H1 (cell line): Measurements from ENCODE around the gene RPS6KC1. TPM values are rescaled to one million over a fixed set of nuclear protein-coding genes. Genes with fewer than 3 reads are reported as not detected.

Experiments
- CTCF ChIA-PET: fragments of 300-600 bp; sonication (Branson Sonifier 250); formaldehyde crosslinking; loops from one replicate; lab custom pipeline; 2021; ENCODE audit not compliant: partially characterized antibody; lab: Charles Lee
- POLR2A ChIA-PET: fragments of 300-600 bp; sonication (Branson Sonifier 250); formaldehyde crosslinking; loops from one replicate; lab custom pipeline; 2021; ENCODE audit warnings: inconsistent platforms; ENCODE audit not compliant: partially characterized antibody; lab: Charles Lee
- DNase-seq, 2 experiments: peaks; one replicate each; pipeline versions ENCODE4 v3.0.0 to v3.0.0-alpha.2; 2010 to 2022; ENCODE audit warnings: low spot score in 2 of 2, low read depth in 1 of 2, mixed read lengths in 1 of 2
- FAIRE-seq: peaks from 2 replicates; lab custom pipeline; 2011; peaks lifted over from hg19 to GRCh38; lab: Jason Lieb, UNC
- H2AFZ ChIP-seq: 2 replicates; pipeline ENCODE4 v1.8.1; 2012; ENCODE audit warnings: low read length, inconsistent platforms
- H2AK5ac ChIP-seq: 2 replicates; pipeline ENCODE4 v1.6.1; 2013; ENCODE audit warnings: low read depth, low read length
- H2BK120ac ChIP-seq: replicated peaks from 2 replicates; pipeline ENCODE3; 2013; ENCODE audit warnings: low read depth, low read length, inconsistent platforms
- H2BK12ac ChIP-seq: 2 replicates; pipeline ENCODE4 v1.6.1; 2013; ENCODE audit warnings: low read depth, low read length
- H2BK15ac ChIP-seq: 2 replicates; pipeline ENCODE4 v1.6.1; 2013; ENCODE audit warnings: low read length
- H2BK20ac ChIP-seq: 2 replicates; pipeline ENCODE4 v1.6.1; 2013; ENCODE audit warnings: low read length
- H2BK5ac ChIP-seq: 2 replicates; pipeline ENCODE4 v1.6.1; 2013; ENCODE audit warnings: low read depth, low read length
- H3K14ac ChIP-seq: 2 replicates; pipeline ENCODE4 v1.6.1; 2013; ENCODE audit warnings: inconsistent platforms; ENCODE audit not compliant: insufficient read length
- H3K18ac ChIP-seq: 2 replicates; pipeline ENCODE4 v1.6.1; 2013; ENCODE audit warnings: low read length; ENCODE audit errors: extremely low read depth
- H3K23ac ChIP-seq: 2 replicates; pipeline ENCODE4 v1.6.1; 2013; ENCODE audit warnings: inconsistent platforms; ENCODE audit not compliant: insufficient read length
- H3K23me2 ChIP-seq: 2 replicates; pipeline ENCODE4 v1.6.1; 2013; ENCODE audit warnings: low read depth, low read length
- H3K27ac ChIP-seq: 2 replicates; pipeline ENCODE4 v1.6.1; 2011; ENCODE audit warnings: low read depth, low read length, inconsistent platforms
- H3K27me3 ChIP-seq, 4 experiments: replicated peaks in 1 of 4; 1 replicate in 1 of 4; 2 replicates in 3 of 4; pipeline versions ENCODE4 v1.6.1 to v1.8.1; 2011 to 2013; ENCODE audit warnings: low read length in 3 of 4, mild to moderate bottlenecking in 3 of 4, inconsistent platforms in 2 of 4, mixed read lengths in 2 of 4, moderate library complexity in 1 of 4; ENCODE audit not compliant: control insufficient read depth in 3 of 4, insufficient read depth in 3 of 4; ENCODE audit errors: extremely low read depth in 1 of 4
- H3K36me3 ChIP-seq, 4 experiments: 2 replicates each; pipeline versions ENCODE4 v1.6.1 to v1.8.1; 2011 to 2013; ENCODE audit warnings: mild to moderate bottlenecking in 4 of 4, low read length in 3 of 4, moderate library complexity in 2 of 4, control low read depth in 1 of 4, inconsistent platforms in 1 of 4; ENCODE audit not compliant: insufficient read depth in 4 of 4, control insufficient read depth in 2 of 4
- H3K4ac ChIP-seq: replicated peaks from 2 replicates; pipeline ENCODE3; 2013; ENCODE audit warnings: low read length, low read depth, mixed read lengths, inconsistent platforms; ENCODE audit not compliant: insufficient read length
- H3K4me1 ChIP-seq, 4 experiments: replicated peaks in 1 of 4; 1 replicate in 1 of 4; 2 replicates in 3 of 4; pipeline versions ENCODE4 v1.6.1 to v1.8.1; 2011 to 2013; ENCODE audit warnings: low read length in 3 of 4, inconsistent platforms in 2 of 4, mixed read lengths in 1 of 4; ENCODE audit not compliant: insufficient read depth in 4 of 4, control insufficient read depth in 3 of 4
- H3K4me2 ChIP-seq, 2 experiments: 2 replicates each; pipeline versions ENCODE4 v1.6.1 to v1.8.1; 2011 to 2013; ENCODE audit warnings: low read depth in 2 of 2, low read length in 2 of 2, control low read depth in 1 of 2, inconsistent platforms in 1 of 2, mild to moderate bottlenecking in 1 of 2; ENCODE audit not compliant: insufficient read depth in 1 of 2
- H3K4me3 ChIP-seq, 4 experiments: fragments of 200-600, 300-600 bp in 1 of 4; sonication (generic), shearing (Covaris generic), sonication (Bioruptor Twin) in 1 of 4; 2 replicates each; pipeline versions ENCODE4 v1.5.1 to v1.8.1; 2011 to 2016; ENCODE audit warnings: low read length in 4 of 4, low read depth in 3 of 4, control low read depth in 2 of 4, inconsistent platforms in 2 of 4, mild to moderate bottlenecking in 2 of 4, mixed read lengths in 1 of 4, moderate library complexity in 1 of 4; ENCODE audit not compliant: insufficient read depth in 2 of 4; ENCODE audit errors: extremely low read depth in 1 of 4
- H3K56ac ChIP-seq: replicated peaks from 2 replicates; pipeline ENCODE3; 2013; ENCODE audit warnings: low read depth, mild to moderate bottlenecking, mixed read lengths, low read length, inconsistent platforms; ENCODE audit not compliant: insufficient read length
- H3K79me1 ChIP-seq: 2 replicates; pipeline ENCODE4 v1.6.1; 2013; ENCODE audit warnings: low read depth, low read length, control low read depth
- H3K79me2 ChIP-seq, 2 experiments: 2 replicates each; pipeline versions ENCODE4 v1.6.1 to v1.8.1; 2012 to 2013; ENCODE audit warnings: low read length in 2 of 2, mild to moderate bottlenecking in 2 of 2, inconsistent platforms in 1 of 2; ENCODE audit not compliant: insufficient read depth in 2 of 2, control insufficient read depth in 1 of 2
- H3K9ac ChIP-seq, 4 experiments: replicated peaks in 1 of 4; 1 replicate in 1 of 4; 2 replicates in 3 of 4; pipeline versions ENCODE4 v1.6.1 to v1.8.1; 2011 to 2013; ENCODE audit warnings: low read depth in 3 of 4, low read length in 3 of 4, control low read depth in 2 of 4, mild to moderate bottlenecking in 2 of 4, moderate library complexity in 2 of 4, inconsistent platforms in 1 of 4; ENCODE audit errors: extremely low read depth in 1 of 4
- H3K9me3 ChIP-seq, 2 experiments: 2 replicates each; pipeline versions ENCODE4 v1.6.1 to v1.8.1; 2012 to 2013; ENCODE audit warnings: mild to moderate bottlenecking in 2 of 2, moderate library complexity in 2 of 2, control low read depth in 1 of 2, inconsistent platforms in 1 of 2, low read depth in 1 of 2, low read length in 1 of 2, mixed read lengths in 1 of 2; ENCODE audit not compliant: insufficient read depth in 2 of 2
- H4K20me1 ChIP-seq, 2 experiments: replicated peaks in 1 of 2; 2 replicates each; pipeline versions ENCODE3 to v1.8.1; 2011 to 2013; ENCODE audit warnings: inconsistent platforms in 2 of 2, low read length in 2 of 2, mild to moderate bottlenecking in 1 of 2; ENCODE audit not compliant: insufficient read depth in 2 of 2, control insufficient read depth in 1 of 2
- H4K5ac ChIP-seq: 2 replicates; pipeline ENCODE4 v1.6.1; 2013; ENCODE audit warnings: low read length, low read depth, mixed read lengths, inconsistent platforms; ENCODE audit not compliant: insufficient read length
- H4K8ac ChIP-seq: 2 replicates; pipeline ENCODE4 v1.8.0; 2013; ENCODE audit warnings: mild to moderate bottlenecking, moderate library complexity, low read length, inconsistent platforms; ENCODE audit not compliant: insufficient read depth; ENCODE audit errors: extremely low read depth
- H4K91ac ChIP-seq: replicated peaks from 2 replicates; pipeline ENCODE3; 2013; ENCODE audit warnings: low read length, mixed read lengths, inconsistent platforms; ENCODE audit not compliant: insufficient read length
- ATF3 ChIP-seq: IDR thresholded peaks from 2 replicates; pipeline ENCODE4 v1.6.1; 2011; ENCODE audit warnings: low read depth, mild to moderate bottlenecking, low read length; ENCODE audit not compliant: insufficient read depth
- CTCF ChIP-seq, 3 experiments: IDR thresholded peaks; 1 replicate in 2 of 3; 2 replicates in 1 of 3; pipeline versions ENCODE4 v1.5.1 to v1.6.1; 2011; ENCODE audit warnings: low read length in 3 of 3, mild to moderate bottlenecking in 3 of 3, inconsistent platforms in 2 of 3, low read depth in 1 of 3, moderate library complexity in 1 of 3; ENCODE audit not compliant: insufficient read depth in 1 of 3; ENCODE audit errors: control extremely low read depth in 1 of 3
- RAD21 ChIP-seq, 2 experiments: IDR thresholded peaks in 1 of 2; conservative IDR thresholded peaks in 1 of 2; 2 replicates each; pipeline ENCODE4 v1.6.1; 2011; ENCODE audit warnings: low read depth in 2 of 2, low read length in 2 of 2, improper control_type of control experiment in 1 of 2, inconsistent platforms in 1 of 2, mild to moderate bottlenecking in 1 of 2, moderate library complexity in 1 of 2
- polyA plus RNA-seq, 7 experiments: library from polyadenylated mRNA; depleted of rRNA in 3 of 7; stranded (reverse) in 5 of 7; unstranded in 2 of 7; fragments of >200 nt in 5 of 7; fragments of 200-250 nt in 2 of 7; gene quantifications; 1 replicate in 5 of 7; 2 replicates in 1 of 7; 4 replicates in 1 of 7; pipeline versions ENCODE4 v1.2.1 to v1.2.3, GENCODE V29; 2011 to 2013; ENCODE audit warnings: missing spikeins in 2 of 7, mixed read lengths in 2 of 7
- total RNA-seq: library from RNA; stranded (reverse); fragmentation: NEBNext Ultra II Directional; extraction: Animal tissue kit (Norgen Biotek cat#: 25700); gene quantifications from 2 replicates; pipeline ENCODE4 v1.2.1, GENCODE V29; 2021

Gene RPS6KC1
- total and polyA plus RNA-seq, 2 of the 8 experiments (the other 6 are each of a cell fraction or from before 2014, with no cell fraction given), result 4.9 to 17.6 TPM

GRCh38 chr1:213122514-213122929 lies 71.5 kb downstream of the RPS6KC1 start:
- no peak overlapping the region for H3K27ac ChIP-seq
- H3K4me2 ChIP-seq, result no peak overlapping the region
- H2BK5ac ChIP-seq, result no peak overlapping the region
- no peak overlapping the region for H2BK12ac ChIP-seq
- ChIA-PET POLR2A (no interaction called here), CTCF (interaction anchor here (0.5 to 2.4 kb wide), 13 partner anchors 11 to 1726 kb away, joined by 3 to 10 read pairs (median 4); no protein-coding TSS in a partner anchor)
- H3K9ac ChIP-seq, result no peak overlapping the region
- H3K23me2 ChIP-seq, result no peaks in the 10 kb centered on the region; the same call in 1 of the 2 replicates
- FAIRE-seq (no peak), DNase-seq (no peak)
- H3K79me1 ChIP-seq, result no peaks in the 10 kb centered on the region
- H2AK5ac ChIP-seq, result no peak overlapping the region
- no peaks in the 10 kb centered on the region; a peak in 1 of 4 replicates for H3K9me3 ChIP-seq
- H3K23ac ChIP-seq, result no peak overlapping the region
- no peak overlapping the region for H3K56ac ChIP-seq
- H2AFZ ChIP-seq, result no peak overlapping the region
- TF ChIP-seq ATF3, result no peak
- peak; percentile 50 to 63 for TF ChIP-seq RAD21 (IDR thresholded peaks at IDR 0.05 in 1 of 2, conservative IDR thresholded peaks at IDR 0.05 in 1 of 2; ENCODE audit: low read depth in 2 of 2, low read length in 2 of 2)
- TF ChIP-seq CTCF (IDR thresholded peaks at IDR 0.05; ENCODE audit: control extremely low read depth in 1 of 3, insufficient read depth in 1 of 3, low read depth in 1 of 3, low read length in 3 of 3), result peak in 2 of 3 experiments; percentile 17 to 20; a peak in 2 of 4 replicates
- no peak overlapping the region for H2BK120ac ChIP-seq
- H4K5ac ChIP-seq, result no peak overlapping the region
- H2BK15ac ChIP-seq, result no peak overlapping the region
- H3K4me1 ChIP-seq, result no peaks in the 10 kb centered on the region
- peaks cover 0 to 2% of the 10 kb centered on the region in 2 experiments for H4K20me1 ChIP-seq
- no peaks in the 10 kb centered on the region for H3K79me2 ChIP-seq
- H3K27me3 ChIP-seq, result no peaks in the 10 kb centered on the region
- H2BK20ac ChIP-seq, result no peak overlapping the region
- H3K4ac ChIP-seq, result no peak overlapping the region
- H3K18ac ChIP-seq, result no peak overlapping the region
- H3K4me3 ChIP-seq, result no peak overlapping the region
- H3K14ac ChIP-seq, result no peak overlapping the region
- no peaks in the 10 kb centered on the region for H3K36me3 ChIP-seq
- no peak overlapping the region for H4K91ac ChIP-seq
- no peak overlapping the region for H4K8ac ChIP-seq
